ENCODE results near the gene SLC2A11.

- no peak for TF ChIP-seq CTCF (IDR thresholded peaks at IDR 0.05; ENCODE audit: insufficient read depth, low read depth, low read length)
- no peak for TF ChIP-seq EZH2 (IDR thresholded peaks at IDR 0.05; ENCODE audit: insufficient read depth, low read length)
Observed at GRCh38 chr22:23831781-23832180, 25.9 kb upstream of the SLC2A11 start.

Data from astrocyte (in vitro differentiated cells and primary cell).